B cell (primary cell): ENCODE data around the gene ZBTB8B. TPM values are rescaled to one million over a fixed set of nuclear protein-coding genes. Genes with fewer than 3 reads are reported as not detected.

ENCODE experiments used
- ATAC-seq: fragments of 200-7000 bp; cut with Tn5 transposase; one replicate; pipeline ENCODE4 v1.10.0; 2021; ENCODE audit warnings: low read depth, mild to moderate bottlenecking, moderate number of reproducible peaks, moderate library complexity
- CTCF ChIA-PET: fragments of 350-600 bp; sonication (Branson Sonifier 250); formaldehyde crosslinking; loops from one replicate; lab custom pipeline; 2021; ENCODE audit warnings: antibody characterized with exemption, inconsistent platforms; lab: Charles Lee
- POLR2A ChIA-PET: fragments of 350-600 bp; sonication (Branson Sonifier 250); formaldehyde crosslinking; loops from one replicate; lab custom pipeline; 2021; ENCODE audit warnings: antibody characterized with exemption; lab: Charles Lee
- DNase-seq: peaks from one replicate; pipeline ENCODE4 v3.0.0; 2013
- H2AFZ ChIP-seq: 2 replicates; pipeline ENCODE4 v1.6.1; 2012; ENCODE audit warnings: mild to moderate bottlenecking, low read depth, low read length; ENCODE audit not compliant: insufficient read depth, poor library complexity, severe bottlenecking
- H3K27ac ChIP-seq, 2 donors: 1 replicate in 1 of 2; 2 replicates in 1 of 2; pipeline ENCODE4 v1.5.1; 2012 to 2013; ENCODE audit warnings: low read length in 2 of 2, mild to moderate bottlenecking in 2 of 2, moderate library complexity in 1 of 2
- H3K27me3 ChIP-seq, 4 experiments: fragments of 200-600 bp in 1 of 4; sonication (generic) in 1 of 4; replicated peaks in 1 of 4; 1 replicate in 2 of 4; 2 replicates in 2 of 4; pipeline versions ENCODE4 v1.6.1 to v1.7.0; 2013 to 2016; ENCODE audit warnings: low read length in 3 of 4, mild to moderate bottlenecking in 2 of 4, mixed read lengths in 1 of 4, moderate library complexity in 1 of 4; ENCODE audit not compliant: insufficient read depth in 4 of 4, control insufficient read depth in 3 of 4; ENCODE audit errors: control extremely low read depth in 1 of 4
- H3K36me3 ChIP-seq, 2 experiments: replicated peaks in 1 of 2; 1 replicate in 1 of 2; 2 replicates in 1 of 2; pipeline versions ENCODE4 v1.6.1 to v1.7.1; 2013; ENCODE audit warnings: low read length in 1 of 2; ENCODE audit not compliant: insufficient read depth in 2 of 2, control insufficient read depth in 1 of 2; ENCODE audit errors: control extremely low read depth in 1 of 2, extremely low read depth in 1 of 2
- H3K4me1 ChIP-seq, 2 donors: fragments of 200-600 bp in 1 of 2; sonication (generic) in 1 of 2; 1 replicate in 1 of 2; 2 replicates in 1 of 2; pipeline versions ENCODE4 v1.5.1 to v1.6.1; 2013 to 2017; ENCODE audit warnings: low read length in 2 of 2; ENCODE audit not compliant: control insufficient read depth in 2 of 2, insufficient read depth in 2 of 2
- H3K4me2 ChIP-seq: replicated peaks from 2 replicates; pipeline ENCODE3; 2012; ENCODE audit warnings: mild to moderate bottlenecking, low read depth, low read length; ENCODE audit not compliant: poor library complexity, severe bottlenecking
- H3K4me3 ChIP-seq, 5 experiments: fragments of 200-600 bp in 1 of 5; sonication (generic) in 1 of 5; 1 replicate in 3 of 5; 2 replicates in 2 of 5; pipeline versions ENCODE4 v1.5.1 to v1.7.0; 2011 to 2016; ENCODE audit warnings: low read length in 4 of 5, mild to moderate bottlenecking in 4 of 5, low read depth in 2 of 5, control low read depth in 1 of 5, moderate library complexity in 1 of 5; ENCODE audit not compliant: insufficient read depth in 1 of 5; ENCODE audit errors: control extremely low read depth in 1 of 5, extremely low read depth in 1 of 5
- H3K79me2 ChIP-seq: fragments of 200-600 bp; sonication (generic); one replicate; pipeline ENCODE4 v1.6.0; 2016; ENCODE audit warnings: low read length; ENCODE audit not compliant: control insufficient read depth, insufficient read depth
- H3K9ac ChIP-seq: fragments of 200-600 bp; sonication (generic); 2 replicates; pipeline ENCODE4 v1.6.1; 2017; ENCODE audit warnings: mild to moderate bottlenecking, low read length, moderate library complexity
- H3K9me3 ChIP-seq, 3 donors: one replicate each; pipeline versions ENCODE4 v1.6.1 to v1.7.1; 2013; ENCODE audit warnings: low read length in 2 of 3; ENCODE audit not compliant: control insufficient read depth in 2 of 3, insufficient read depth in 1 of 3; ENCODE audit errors: control extremely low read depth in 1 of 3
- H4K20me1 ChIP-seq: 2 replicates; pipeline ENCODE4 v1.6.0; 2012; ENCODE audit warnings: mild to moderate bottlenecking, low read length; ENCODE audit not compliant: insufficient read depth, control insufficient read depth, poor library complexity, severe bottlenecking
- H3K27ac Mint-ChIP-seq: one replicate; pipeline ENCODE4 v1.8.0; 2021; ENCODE audit warnings: mixed read lengths
- H3K27me3 Mint-ChIP-seq: one replicate; pipeline ENCODE4 v1.8.0; 2021; ENCODE audit warnings: mixed read lengths
- H3K4me1 Mint-ChIP-seq: one replicate; pipeline ENCODE4 v1.8.0; 2021; ENCODE audit warnings: mixed read lengths
- H3K4me3 Mint-ChIP-seq: one replicate; pipeline ENCODE4 v1.8.0; 2021; ENCODE audit warnings: mixed read lengths
- H3K9me3 Mint-ChIP-seq: one replicate; pipeline ENCODE4 v1.8.0; 2022; ENCODE audit warnings: mixed read lengths; ENCODE audit not compliant: insufficient read depth
- CTCF ChIP-seq: fragments of 200-600 bp; IDR thresholded peaks from one replicate; pipeline ENCODE4 v1.8.0; 2022; ENCODE audit warnings: antibody characterized with exemption, mild to moderate bottlenecking
- EZH2 ChIP-seq: IDR thresholded peaks from 2 replicates; pipeline ENCODE4 v1.6.1; 2012; ENCODE audit warnings: borderline replicate concordance, low read depth, mild to moderate bottlenecking, moderate library complexity, low read length; ENCODE audit not compliant: insufficient read depth, poor library complexity, severe bottlenecking
- WGBS: methylation state at CpG from one replicate; pipeline ENCODE4 v1.1.5; 2013; ENCODE audit warnings: missing lambda C conversion rate; ENCODE audit not compliant: insufficient coverage; 5-methylcytosine and 5-hydroxymethylcytosine counted together
- intact Hi-C: fragments of 100-400 bp; cut with micrococcal nuclease; formaldehyde crosslinking; loops from one replicate; pipeline ENCODE4 v1.10.0; 2022
- polyA plus RNA-seq: library from polyadenylated mRNA; depleted of rRNA; stranded (reverse); fragments of >200 nt; gene quantifications from 2 replicates; pipeline ENCODE4 v1.2.3, GENCODE V29; 2012
- total RNA-seq, 2 donors: library from RNA; stranded (reverse); fragments of 120-200 nt in 1 of 2; gene quantifications; 1 replicate in 1 of 2; 2 replicates in 1 of 2; pipeline versions ENCODE4 v1.2.3 to v1.2.4, GENCODE V29; 2013 to 2022

Gene ZBTB8B
- total and polyA plus RNA-seq, 2 donors (not counting 1 experiment from before 2014, with no cell fraction given) = 0.02 TPM; not detected in 1

DNA sequence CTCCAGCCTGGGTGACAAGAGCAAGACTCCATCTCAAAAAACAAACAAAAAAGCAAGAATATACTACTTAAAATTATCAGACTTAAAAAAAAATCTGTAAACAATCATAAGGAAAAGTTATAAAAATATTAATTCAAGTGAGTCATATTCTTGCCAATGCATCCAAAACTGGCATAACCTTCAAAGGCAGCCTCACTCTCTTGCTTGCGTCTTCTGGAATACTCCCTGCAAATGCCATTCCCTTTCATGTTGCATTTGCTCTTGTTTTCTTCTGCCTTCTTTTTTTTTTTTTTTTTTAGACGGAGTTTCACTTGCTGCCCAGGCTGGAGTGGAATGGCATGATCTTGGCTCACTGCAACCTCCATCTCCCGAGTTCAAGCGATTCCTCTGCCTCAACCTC lies 42.1 kb downstream of the ZBTB8B start:
- ChIA-PET CTCF (interaction anchor here (1.7 kb wide), 1 partner anchor 13 kb away, joined by 7 read pairs; no protein-coding TSS in a partner anchor), POLR2A (no interaction called here)
- Mint-ChIP-seq H3K27me3 (peaks cover 40% of the 10 kb centered on the region), H3K27ac (no peak overlapping the region), H3K9me3 (no peaks in the 10 kb centered on the region), H3K4me3 (no peak overlapping the region), H3K4me1 (no peaks in the 10 kb centered on the region)
- no peaks in the 10 kb centered on the region for H4K20me1 ChIP-seq
- no peak overlapping the region for H3K4me3 ChIP-seq
- H3K79me2 ChIP-seq = no peaks in the 10 kb centered on the region
- H3K4me2 ChIP-seq = no peak overlapping the region
- WGBS = no CpG with 5 or more reads among the region's 4 CpGs
- H3K4me1 ChIP-seq = no peaks in the 10 kb centered on the region
- no peaks in the 10 kb centered on the region for H3K36me3 ChIP-seq
- H3K9ac ChIP-seq = no peak overlapping the region
- H2AFZ ChIP-seq = no peak overlapping the region
- no peak for TF ChIP-seq CTCF
- TF ChIP-seq EZH2 = no peak
- H3K27ac ChIP-seq = no peak overlapping the region
- intact Hi-C loops = no loop called here
- ATAC-seq (no peak), DNase-seq (no peak)
- H3K27me3 ChIP-seq = peaks cover 0 to 13% (median 3%) of the 10 kb centered on the region in 4 experiments
- no peaks in the 10 kb centered on the region for H3K9me3 ChIP-seq

DNA sequence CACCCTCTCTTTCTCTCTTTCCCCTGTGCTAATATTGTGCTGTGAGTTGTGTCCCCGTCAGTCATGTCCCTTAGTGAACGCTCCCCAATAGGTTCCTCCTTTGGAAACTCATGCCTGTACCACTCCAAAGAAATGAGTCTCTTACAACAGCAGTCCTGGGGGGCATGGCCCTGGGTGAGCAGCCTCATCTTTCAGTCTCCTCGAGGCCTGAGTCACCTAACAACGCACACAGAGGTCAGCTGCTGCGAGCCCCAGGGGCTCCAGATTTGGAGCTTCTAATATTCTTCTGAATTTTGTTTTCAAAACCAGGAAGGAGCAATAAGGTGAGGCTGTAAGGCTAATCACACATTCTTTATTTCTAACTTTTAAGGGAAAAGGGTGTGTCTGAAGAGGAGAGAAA lies 43.9 kb downstream of the ZBTB8B start:
- Mint-ChIP-seq H3K4me1 (no peaks in the 10 kb centered on the region), H3K27ac (no peak overlapping the region), H3K27me3 (peaks cover 37% of the 10 kb centered on the region), H3K9me3 (no peaks in the 10 kb centered on the region), H3K4me3 (no peak overlapping the region)
- no peak overlapping the region for H3K4me2 ChIP-seq
- no peaks in the 10 kb centered on the region for H3K9me3 ChIP-seq
- intact Hi-C loops = no loop called here
- no peaks in the 10 kb centered on the region for H4K20me1 ChIP-seq
- no CpG with 5 or more reads among the region's 5 CpGs for WGBS
- POLR2A ChIA-PET = no interaction called here
- H3K9ac ChIP-seq = no peak overlapping the region
- no peak for DNase-seq
- no peak overlapping the region for H3K4me3 ChIP-seq
- H3K27ac ChIP-seq = no peak overlapping the region
- no peaks in the 10 kb centered on the region for H3K36me3 ChIP-seq
- no peaks in the 10 kb centered on the region for H3K79me2 ChIP-seq
- H2AFZ ChIP-seq = no peak overlapping the region
- ATAC-seq = no peak
- no peaks in the 10 kb centered on the region for H3K4me1 ChIP-seq
- CTCF ChIA-PET = interaction anchor here (1.4 kb wide), 1 partner anchor 12 kb away, joined by 6 read pairs; no protein-coding TSS in a partner anchor
- peaks cover 0 to 6% (median 0%) of the 10 kb centered on the region in 4 experiments for H3K27me3 ChIP-seq
- TF ChIP-seq EZH2 (no peak), CTCF (no peak)
